Coronary artery (tissue), 2 donors: ENCODE data around the gene ESYT3.

ENCODE experiments used
- DNase-seq: peaks from one replicate; pipeline ENCODE4 v3.0.0-alpha.2; 2017; ENCODE audit warnings: low spot score
- H3K27ac ChIP-seq, 2 donors: fragments of 200-600 bp; sonication (generic); one replicate each; pipeline ENCODE4 v1.5.1; 2016 to 2019
- H3K4me3 ChIP-seq: fragments of 200-600 bp; sonication (generic); 2 replicates; pipeline ENCODE4 v1.5.1; 2016; ENCODE audit warnings: mild to moderate bottlenecking, moderate library complexity
- CTCF ChIP-seq: fragments of 200-600 bp; sonication (generic); IDR thresholded peaks from one replicate; pipeline ENCODE4 v1.5.1; 2019; ENCODE audit warnings: antibody characterized with exemption

Gene ESYT3

GRCh38 chr3:138468886-138469285, 34.5 kb downstream of the ESYT3 start:
- Histone ChIP-seq H3K4me3 (no peak overlapping the region), H3K27ac (no peak overlapping the region)
- no peak for TF ChIP-seq CTCF
- no peak for DNase-seq

- DNase-seq, result no peak
These were observed 35.5 kb downstream of the ESYT3 start for GRCh38 chr3:138469874-138470273.

GRCh38 chr3:138470687-138471086, 36.3 kb downstream of the ESYT3 start:
- no peak for DNase-seq
- Histone ChIP-seq H3K27ac (no peak overlapping the region), H3K4me3 (no peak overlapping the region)
- no peak for TF ChIP-seq CTCF

More at GRCh38 chr3:138469874-138470273, 35.5 kb downstream of the ESYT3 start:
- Histone ChIP-seq H3K27ac (no peak overlapping the region), H3K4me3 (no peak overlapping the region)
- TF ChIP-seq CTCF, result no peak

- DNase-seq, result no peak
- no peak for TF ChIP-seq CTCF
- no peak overlapping the region for H3K27ac ChIP-seq
These were observed 37.1 kb downstream of the ESYT3 start for GRCh38 chr3:138471481-138471880.

GRCh38 chr3:138472141-138472825, 37.9 kb downstream of the ESYT3 start:
- no peak for DNase-seq
- Histone ChIP-seq H3K4me3 (no peak overlapping the region), H3K27ac (no peak overlapping the region)
- TF ChIP-seq CTCF, result no peak

More at GRCh38 chr3:138471481-138471880, 37.1 kb downstream of the ESYT3 start:
- no peak overlapping the region for H3K4me3 ChIP-seq

- DNase-seq, result no peak
- no peak overlapping the region for H3K27ac ChIP-seq
- no peak overlapping the region for H3K4me3 ChIP-seq
- no peak for TF ChIP-seq CTCF
These were observed 39.0 kb downstream of the ESYT3 start for GRCh38 chr3:138473391-138473790.

- DNase-seq, result no peak
- H3K4me3 ChIP-seq, result no peak overlapping the region
- TF ChIP-seq CTCF, result no peak
- no peak overlapping the region for H3K27ac ChIP-seq
These were observed 39.7 kb downstream of the ESYT3 start for GRCh38 chr3:138474163-138474562.
